Measurements from ENCODE around the gene FGF22.

The FGF22 gene

DNA sequence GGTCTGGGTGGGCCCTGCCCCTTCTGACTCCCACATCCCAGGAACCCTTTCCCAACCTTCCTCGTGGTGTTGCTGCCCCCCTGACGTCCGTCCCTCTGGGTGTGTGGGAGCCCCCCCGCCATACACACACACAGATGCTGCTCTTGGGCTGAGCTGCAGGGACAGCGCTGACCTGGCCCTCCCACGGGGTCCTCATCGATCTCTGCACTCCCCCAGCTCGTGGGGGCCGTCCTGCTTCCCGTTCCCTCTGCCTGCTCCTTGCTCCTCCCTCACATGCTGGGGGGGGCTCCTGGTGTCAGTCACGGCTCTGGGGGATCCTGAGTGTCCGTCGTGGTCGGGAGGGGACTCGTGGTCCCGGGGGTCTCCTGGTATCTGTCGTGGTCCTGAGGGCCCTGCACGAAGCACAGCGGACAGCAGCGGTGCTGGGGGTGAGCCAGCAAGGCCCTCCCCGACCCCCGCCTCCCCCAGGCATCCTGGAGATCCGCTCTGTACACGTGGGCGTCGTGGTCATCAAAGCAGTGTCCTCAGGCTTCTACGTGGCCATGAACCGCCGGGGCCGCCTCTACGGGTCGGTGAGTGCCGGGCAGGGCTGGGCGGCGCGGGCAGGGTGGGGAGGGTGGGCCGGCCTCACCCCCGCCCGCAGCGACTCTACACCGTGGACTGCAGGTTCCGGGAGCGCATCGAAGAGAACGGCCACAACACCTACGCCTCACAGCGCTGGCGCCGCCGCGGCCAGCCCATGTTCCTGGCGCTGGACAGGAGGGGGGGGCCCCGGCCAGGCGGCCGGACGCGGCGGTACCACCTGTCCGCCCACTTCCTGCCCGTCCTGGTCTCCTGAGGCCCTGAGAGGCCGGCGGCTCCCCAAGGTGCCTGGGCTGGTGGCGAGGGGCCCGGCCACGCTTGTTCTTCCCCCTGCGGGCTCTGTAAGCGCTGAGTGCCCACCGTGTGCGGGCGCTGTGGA is 3.4 kb downstream of the FGF22 start:
- in situ Hi-C loops (cut with HindIII; ENCODE audit: low sequenced_read_pairs), result no loop called here

DNA sequence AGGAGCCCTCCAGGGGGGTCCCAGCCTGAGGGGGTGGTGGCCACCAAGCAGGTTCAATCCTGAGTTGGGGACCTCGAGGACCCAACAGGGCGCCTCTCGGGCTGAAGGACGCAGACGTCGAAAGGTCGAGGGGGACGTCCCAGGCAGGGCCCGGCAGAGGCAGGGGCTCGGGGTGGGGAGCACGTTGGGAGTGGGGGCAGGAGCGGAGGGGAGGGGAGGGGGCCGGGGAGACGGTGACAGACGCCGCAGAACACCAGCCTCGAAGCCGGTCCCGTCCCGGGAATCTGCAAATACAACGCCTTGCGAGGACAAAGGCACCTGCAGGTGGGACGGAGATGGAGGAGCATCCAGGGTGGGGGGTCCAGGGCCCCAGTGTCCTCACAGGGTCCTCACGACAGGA is 4.1 kb downstream of the FGF22 start:
- in situ Hi-C loops (cut with HindIII; ENCODE audit: low sequenced_read_pairs), result no loop called here

DNA sequence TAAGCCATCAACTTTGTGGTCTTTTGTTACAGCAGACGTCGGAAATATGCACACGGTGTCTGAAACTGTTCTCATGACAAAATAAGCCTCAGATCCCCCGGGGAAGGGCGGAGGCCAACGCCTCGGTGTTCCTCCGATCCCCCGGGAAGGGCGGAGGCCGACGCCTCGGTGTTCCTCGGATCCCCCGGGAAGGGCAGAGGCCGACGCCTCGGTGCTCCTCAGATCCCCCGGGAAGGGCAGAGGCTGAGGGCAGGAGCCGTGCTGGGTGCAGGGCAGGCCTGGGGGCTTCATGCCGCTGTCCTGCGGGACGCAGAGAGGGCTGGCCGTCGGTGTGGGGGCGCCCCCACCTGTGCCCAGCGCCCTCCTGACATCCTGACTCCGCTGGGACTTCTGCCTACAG is 4.7 kb downstream of the FGF22 start:
- in situ Hi-C loops (cut with HindIII; ENCODE audit: low sequenced_read_pairs), result no loop called here

DNA sequence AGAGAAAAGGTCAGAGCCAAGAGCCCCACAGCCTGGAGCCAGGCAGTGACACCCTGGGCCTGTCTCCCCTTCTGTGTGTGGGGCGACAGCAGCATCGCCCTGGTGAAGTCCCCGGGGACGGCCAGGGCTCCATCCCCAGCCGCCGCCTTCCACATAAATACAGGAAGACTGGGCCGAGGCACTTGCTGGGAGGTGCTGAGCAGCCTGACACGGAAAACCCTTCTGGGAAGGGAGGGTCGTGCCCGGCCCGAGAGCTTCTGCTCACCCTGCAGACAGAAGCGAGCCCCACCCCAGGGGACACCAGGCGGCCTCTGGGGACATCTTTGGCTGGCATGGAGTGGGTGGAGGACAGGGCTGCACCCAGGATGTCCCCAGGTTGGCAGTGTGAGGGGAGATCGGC is 5.1 kb downstream of the FGF22 start:
- in situ Hi-C loops (cut with HindIII; ENCODE audit: low sequenced_read_pairs), result no loop called here

DNA sequence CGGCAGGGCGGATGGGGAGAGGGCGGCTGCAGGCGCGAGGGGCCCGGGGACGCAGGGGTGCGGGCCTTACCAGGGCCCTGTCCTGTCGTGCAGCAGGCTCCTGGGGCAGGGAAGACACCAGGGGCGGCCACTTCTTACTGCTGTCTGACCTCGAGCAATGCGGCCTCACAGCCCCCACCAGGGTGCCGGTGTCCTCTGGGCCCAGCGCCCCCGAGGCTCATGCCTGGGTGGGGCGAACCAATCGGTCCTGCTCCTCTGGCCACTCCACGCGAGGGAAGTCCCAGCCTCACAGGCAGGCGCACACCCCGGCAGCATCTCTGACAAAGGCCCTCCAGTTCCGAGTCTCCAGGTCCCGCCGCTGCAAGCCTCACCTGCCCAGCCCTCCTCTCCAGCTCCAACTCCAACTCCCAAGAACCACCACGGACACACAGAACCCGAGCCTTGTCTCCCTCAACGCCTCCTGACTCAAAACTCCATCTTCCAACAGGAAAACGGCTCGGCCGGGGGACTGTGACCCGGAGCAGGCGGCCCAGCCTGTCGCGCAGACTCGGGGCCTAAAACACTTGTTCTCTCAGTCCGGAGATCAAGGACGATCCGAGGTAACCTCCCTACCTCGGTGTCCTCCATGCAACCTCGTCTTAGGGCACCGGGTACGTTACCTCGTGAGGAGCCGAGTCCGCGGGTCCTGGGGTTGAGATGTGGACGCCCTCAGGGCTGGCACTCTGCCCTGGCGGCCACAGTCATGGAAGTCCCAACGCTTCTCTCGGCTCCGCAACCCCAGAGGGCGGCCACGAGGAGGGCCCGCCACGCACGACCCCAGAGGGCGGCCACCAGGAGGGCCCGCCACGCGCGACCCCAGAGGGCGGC is 6.5 kb downstream of the FGF22 start:
- in situ Hi-C loops (cut with HindIII; ENCODE audit: low sequenced_read_pairs), result no loop called here

DNA sequence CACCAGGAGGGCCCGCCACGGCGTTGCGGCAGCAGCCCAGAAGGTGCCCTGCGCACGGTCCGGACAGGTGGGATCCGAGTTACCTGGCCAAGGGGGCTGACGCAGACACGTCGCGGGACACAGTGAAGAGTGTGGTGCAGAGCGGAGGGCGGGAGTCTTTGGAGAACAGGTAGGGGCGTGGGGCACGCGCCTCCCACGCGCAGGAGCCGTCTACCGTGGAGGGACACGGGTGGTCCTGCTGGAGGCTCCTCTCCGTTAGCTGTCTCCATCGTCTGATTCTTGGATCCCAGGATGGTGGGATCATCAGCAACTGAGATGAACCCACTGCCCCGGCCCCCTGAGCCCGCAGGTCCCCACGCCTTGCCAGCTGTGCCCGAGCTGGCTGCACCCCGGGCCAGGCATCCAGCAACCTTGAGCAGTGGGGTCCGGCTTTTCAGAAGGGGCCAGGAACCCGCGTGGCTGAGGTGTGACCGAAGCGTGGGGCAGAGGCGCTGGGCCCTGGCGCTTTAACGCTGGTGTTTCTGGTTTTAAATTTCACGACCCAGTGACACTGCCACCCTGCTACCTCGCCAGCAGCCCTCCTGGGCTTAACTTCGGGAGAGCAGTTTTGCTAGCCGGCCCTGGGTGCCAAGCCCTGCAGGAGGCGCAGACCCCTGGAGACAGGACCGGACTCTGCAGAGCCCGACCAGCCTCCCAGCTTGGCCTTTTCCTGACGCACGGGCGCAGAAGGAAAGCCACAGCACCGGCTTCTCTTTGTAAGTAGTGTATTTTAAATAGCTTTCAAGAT is 7.3 kb downstream of the FGF22 start:
- in situ Hi-C loops (cut with HindIII; ENCODE audit: low sequenced_read_pairs), result no loop called here

DNA sequence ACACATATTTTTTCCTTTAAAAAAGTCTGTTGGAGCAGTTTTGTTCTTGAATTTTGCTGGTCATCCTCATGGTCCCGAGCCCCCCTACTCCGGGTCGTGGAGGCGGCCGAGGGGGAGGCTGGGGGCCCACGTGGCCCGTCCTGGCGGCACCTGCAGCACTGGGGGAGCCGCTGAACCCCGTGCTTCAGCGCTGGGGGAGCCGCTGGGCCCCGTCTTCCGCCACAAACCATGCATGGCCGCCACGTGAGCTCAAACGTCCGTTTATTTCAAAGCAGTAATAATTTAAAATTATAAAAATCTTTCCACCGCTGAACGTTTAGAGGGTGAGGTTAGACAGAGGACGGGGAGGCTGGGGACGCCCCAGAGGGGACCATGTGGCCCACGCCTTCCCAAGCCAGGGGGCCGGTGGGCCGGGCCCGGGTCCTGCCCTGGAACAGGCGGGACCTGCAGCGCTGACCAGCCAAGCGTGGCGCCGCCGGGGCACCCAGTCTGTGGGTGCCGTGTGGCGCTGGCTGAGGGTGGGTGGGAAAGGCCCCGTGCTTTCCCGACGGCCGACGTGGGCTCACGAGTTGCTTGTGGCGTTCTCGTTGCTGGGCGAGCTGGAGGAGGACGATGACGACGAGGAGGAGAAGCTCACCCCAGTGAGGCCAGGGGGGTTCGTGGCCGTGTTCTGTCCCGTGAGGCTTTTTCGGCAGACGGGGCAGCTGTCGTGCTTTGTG is 8.0 kb downstream of the FGF22 start:
- in situ Hi-C loops (cut with HindIII; ENCODE audit: low sequenced_read_pairs), result no loop called here

DNA sequence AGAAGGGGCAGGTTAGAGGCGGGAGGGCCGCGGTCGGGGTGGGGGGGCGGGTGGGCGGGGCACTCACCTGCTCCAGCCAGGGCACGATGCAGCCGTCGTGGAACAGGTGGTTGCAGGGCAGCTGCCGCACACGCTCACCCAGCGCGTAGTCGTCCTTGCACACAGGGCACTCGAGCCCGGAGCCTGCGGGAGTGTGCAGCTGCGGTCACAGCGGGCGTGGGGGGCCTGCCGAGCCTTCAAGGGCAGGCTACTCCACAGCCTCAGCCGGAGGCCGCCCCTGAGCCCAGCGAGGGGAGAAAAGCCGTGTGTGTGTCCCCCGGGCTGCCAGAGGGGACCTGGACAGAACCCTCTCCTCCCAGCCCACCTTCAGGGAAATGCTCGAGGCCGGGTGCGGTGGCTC is 8.6 kb downstream of the FGF22 start:
- in situ Hi-C loops (cut with HindIII; ENCODE audit: low sequenced_read_pairs), result no loop called here

DNA sequence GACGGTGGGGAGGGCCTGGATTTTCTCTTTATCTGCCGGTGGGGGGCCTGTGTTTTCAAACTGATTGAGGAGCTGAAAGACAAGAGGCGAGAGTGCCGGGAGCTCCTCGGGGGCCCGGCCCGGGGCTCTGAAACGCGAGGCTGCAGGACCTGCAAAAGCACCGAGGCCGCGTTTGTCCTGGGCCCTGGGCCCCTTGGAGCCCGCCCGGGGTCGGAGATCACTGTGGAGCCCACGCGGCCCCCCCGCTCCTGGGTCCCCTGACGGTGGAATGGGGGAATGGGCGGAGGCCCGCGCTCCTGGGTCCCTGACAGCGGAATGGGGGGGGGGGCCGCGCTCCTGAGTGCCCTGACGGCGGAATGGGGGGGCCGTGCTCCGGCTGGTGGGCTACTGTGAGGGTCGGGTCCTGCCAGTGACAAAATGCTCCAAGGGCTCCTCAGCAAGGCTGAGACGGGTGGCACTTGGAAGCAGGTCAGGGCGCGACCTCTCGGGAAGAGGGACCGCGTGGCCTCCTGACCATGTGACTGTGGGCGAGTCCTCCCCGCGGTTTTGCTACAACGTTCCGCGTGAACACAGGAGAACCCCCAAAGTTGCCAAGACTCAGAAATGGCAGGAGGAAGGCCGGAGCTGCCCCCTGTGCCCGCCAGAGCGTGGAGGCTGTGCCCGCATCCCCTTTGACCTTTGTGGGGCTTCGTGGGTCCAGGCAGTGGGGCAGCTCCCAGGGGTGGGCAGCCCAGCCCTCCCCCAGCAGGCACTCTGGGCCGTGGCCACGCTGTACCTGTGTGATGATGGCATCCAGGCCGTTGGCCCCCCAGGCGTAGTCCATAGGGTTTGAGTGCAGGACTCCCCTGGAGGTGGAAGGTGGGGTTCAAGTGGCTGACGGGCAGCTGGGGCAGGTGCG is 9.5 kb downstream of the FGF22 start:
- in situ Hi-C loops (cut with HindIII; ENCODE audit: low sequenced_read_pairs), result no loop called here

DNA sequence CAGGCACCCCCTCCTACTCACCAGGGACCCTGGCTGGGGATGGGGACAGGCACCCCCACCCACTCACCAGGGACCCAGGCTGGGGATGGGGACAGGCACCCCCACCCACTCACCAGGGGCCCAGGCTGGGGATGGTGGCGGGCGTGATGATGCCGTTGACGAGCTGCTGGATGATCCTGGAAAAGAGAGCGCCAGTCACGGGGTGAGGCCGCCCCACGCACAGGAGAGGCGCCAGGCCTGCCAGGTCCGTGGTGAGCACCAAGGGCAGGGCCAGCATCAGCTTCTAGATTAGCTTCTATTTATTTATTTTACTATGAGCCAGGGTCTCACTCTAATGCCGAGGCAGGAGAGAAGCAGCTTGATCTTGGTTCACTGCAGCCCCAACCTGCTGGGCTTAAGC is 10.4 kb downstream of the FGF22 start:
- in situ Hi-C loops (cut with HindIII; ENCODE audit: low sequenced_read_pairs), result no loop called here

DNA sequence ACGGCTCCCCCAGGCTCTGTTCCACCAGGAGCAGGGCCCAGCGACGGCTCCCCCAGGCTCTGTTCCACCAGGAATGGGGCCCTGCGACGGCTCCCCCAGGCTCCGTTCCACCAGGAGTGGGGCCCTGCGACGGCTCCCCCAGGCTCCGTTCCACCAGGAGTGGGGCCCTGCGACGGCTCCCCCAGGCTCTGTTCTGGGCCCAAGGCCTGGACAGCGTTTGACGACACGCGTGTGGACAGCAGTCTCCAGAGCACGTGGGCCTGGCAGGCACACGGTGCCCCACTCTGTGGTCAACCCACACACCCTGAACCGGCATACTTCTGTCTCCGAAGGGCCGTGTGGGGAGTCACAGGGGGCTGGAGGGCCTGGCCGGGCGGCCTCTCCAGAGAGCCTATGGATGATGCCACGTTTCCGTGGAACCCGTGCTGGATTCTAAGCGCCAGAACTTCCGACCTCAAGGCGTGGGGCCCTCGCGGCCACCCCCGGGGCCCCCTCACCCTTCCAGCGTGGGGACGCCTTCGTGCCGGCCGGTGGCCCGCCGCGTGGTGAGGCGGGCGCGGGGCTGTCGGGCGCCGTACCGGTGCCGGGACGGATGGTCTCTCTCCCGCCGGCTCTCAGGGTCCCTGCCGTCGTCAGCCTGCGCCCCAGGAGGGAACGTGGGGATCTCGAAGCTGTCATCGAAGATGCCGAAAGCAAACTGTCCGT is 11.6 kb downstream of the FGF22 start:
- in situ Hi-C loops (cut with HindIII; ENCODE audit: low sequenced_read_pairs), result no loop called here

DNA sequence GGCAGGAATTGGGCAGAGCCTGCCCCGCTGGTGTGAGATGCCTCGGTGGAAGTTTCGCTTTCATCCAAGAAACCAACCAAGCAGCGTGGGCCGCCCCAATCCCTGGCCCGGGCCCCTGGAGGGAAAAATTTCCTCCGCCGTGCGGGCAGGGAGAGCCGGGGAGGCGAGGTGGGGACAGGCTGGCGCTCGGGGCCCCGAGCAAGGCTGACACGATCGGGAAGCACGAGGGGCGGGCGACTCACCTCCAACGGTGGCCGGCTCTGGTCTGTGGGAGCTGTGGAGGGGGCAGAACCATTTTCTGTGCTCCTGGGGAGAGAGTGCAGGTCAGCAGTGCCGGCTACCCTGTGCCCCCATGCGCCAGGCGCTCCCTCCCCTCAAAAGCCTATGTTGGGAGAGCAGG is 12.3 kb downstream of the FGF22 start:
- in situ Hi-C loops (cut with HindIII; ENCODE audit: low sequenced_read_pairs), result no loop called here

DNA sequence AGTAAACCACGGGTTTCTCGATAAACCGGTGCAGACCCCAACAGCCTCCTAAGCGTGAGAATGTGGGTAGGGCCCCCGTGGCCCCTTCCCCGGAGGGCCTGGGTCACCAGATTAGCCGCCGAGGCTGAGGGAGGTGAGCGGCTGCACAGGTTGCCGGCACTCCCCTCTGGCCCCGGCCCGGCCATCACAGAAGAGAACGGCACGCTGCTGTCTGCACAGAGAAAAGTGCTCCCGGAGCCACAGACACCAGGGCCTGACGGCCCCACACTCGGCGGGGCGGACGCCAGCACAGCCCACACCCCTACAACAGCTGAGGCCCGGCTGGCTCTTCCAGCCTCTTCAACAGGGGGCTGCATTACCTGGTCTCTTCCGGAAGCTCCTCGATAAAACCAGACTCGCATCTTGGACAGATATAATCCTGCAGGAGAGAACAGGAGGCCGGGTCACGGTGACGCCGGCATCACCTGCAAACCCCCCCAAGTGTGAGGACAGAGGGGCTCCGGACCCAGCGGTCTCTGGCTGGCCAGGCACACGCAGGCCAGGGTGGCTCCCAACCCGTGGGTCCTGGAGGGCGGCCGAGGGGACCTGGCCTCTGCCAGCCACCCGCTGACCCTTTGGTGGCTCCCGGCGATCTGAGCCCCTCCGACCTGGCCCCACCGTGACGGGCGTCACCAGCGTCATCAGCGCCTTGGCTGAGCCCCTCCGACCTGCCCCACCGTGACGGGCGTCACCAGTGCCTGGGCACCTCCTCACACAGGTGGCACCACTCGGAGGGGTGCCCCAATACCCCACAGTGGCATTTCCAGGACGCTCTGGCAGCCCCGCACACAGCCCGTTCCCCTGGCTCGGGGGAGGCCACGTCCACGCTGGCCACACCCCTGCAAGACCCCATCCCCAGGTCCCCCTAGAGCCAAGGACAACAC is 13.0 kb downstream of the FGF22 start:
- in situ Hi-C loops (cut with HindIII; ENCODE audit: low sequenced_read_pairs), result no loop called here

DNA sequence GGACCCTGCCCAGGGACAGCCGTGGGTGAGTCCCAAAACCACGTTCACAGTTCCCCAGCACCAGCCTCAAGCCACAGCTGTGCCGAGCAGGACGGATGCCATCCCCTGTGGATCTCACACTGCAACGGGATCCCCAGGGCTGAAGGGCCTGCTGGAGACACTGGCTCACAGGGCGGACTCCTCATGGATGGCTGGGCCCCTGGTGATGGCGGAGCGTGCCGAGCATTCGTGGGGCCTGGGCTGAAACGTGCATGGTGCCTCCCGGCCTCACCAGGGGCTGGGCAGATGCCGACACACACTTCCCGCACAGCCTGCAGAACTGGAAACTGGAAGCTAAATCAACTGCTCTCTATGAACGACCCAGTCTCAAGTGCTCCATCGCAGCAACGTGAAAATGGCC is 13.7 kb downstream of the FGF22 start:
- in situ Hi-C loops (cut with HindIII; ENCODE audit: low sequenced_read_pairs), result no loop called here

DNA sequence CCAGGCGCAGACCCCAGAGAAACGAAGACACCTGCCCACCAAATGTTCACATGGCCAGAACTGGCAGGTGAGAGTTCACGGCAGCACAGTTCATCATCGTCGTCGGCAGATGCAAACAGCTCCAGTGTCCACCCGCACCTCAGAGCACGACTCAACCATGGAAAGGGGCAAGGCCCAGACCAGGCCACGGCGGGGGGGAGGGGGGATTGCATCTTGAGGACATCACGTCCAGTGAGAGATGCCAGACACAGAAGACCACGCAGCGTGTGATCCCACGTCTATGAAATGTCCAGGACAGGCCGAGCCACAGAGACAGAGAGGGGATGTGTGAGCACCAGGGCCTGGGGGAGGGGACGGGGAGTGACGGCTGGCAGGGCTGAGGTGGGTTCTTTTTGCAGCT is 16.0 kb downstream of the FGF22 start:
- in situ Hi-C loops (cut with HindIII; ENCODE audit: low sequenced_read_pairs), result no loop called here

DNA sequence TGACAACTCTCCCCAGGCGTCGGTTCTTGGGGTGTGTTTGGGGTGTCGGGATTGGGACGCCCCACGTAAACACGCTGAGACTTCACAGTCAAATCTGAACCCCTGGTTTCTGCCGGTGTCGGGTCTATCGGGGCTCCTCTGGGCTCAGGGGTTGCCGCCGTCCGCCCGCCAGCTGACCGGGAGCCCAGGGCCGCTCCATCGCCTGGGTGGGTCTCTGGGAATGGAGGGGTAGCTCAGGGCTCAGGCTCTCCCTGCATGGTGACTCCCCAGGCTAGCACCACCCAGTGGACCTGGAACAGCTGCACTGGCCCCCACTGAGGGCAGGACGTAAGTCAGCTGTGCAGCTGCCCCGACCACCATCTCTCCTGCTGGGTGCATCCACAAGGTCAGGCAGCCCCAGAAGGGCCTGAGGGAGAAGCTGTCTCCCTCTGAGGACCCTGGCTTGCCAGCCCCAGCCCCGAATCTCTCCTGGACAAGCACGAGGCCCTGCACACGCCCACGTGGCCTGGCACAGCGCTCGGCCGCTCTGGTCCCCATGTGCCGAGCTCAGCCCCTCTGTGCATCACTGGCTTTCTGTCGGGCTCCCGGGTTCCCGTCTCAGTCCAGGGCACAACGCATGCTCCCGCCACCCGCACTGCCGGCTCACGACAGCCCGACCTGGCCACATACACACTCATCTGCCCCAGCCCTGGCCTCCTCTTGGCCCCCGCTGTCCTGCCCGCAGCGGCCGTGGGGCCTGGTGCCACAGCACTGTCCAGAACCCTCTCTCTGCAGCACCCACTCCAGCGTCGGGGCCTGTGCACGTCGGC is 17.3 kb downstream of the FGF22 start:
- in situ Hi-C loops (cut with HindIII; ENCODE audit: low sequenced_read_pairs), result no loop called here

DNA sequence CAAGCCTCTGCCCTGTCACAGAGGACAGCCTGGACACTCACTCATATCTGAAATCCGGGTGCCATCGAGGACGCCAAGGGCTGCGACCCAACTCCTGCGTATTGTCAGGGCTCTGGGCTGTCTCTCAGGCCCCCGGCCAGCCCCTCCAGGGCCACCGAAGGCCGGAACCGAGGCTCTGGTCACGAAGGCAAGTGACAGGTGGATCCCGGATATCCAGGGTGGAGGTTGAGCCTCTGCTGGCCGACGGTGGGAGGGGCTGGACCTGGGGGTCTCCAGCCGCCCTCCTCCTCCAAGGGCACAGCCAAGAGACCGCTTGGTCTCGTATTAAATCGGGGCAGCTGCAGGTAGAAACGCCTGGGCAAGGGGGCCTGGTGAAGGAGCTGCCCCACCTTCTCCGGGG is 17.9 kb downstream of the FGF22 start:
- in situ Hi-C loops (cut with HindIII; ENCODE audit: low sequenced_read_pairs), result no loop called here
